Endothelial cell of umbilical vein (primary cell): ENCODE data around the gene ARPC5L. TPM values are rescaled to one million over a fixed set of nuclear protein-coding genes. Genes with fewer than 3 reads are reported as not detected.

Source experiments
- BruUV-seq: library from RNA; stranded (reverse); fragments of 400-500 nt; replicated peaks from 2 replicates; lab custom pipeline; 2021; lab: Mats Ljungman, UMichigan
- CTCF ChIA-PET: fragments of 300-600, 350-600 bp; sonication (Branson Sonifier 250); formaldehyde crosslinking; loops from one replicate; lab custom pipeline; 2021; ENCODE audit warnings: antibody characterized with exemption, inconsistent platforms; lab: Charles Lee
- POLR2A ChIA-PET: fragments of 300-600, 350-600 bp; sonication (Branson Sonifier 250); formaldehyde crosslinking; loops from one replicate; lab custom pipeline; 2021; ENCODE audit warnings: antibody characterized with exemption, inconsistent platforms; lab: Charles Lee
- DNase-seq: peaks from one replicate; pipeline ENCODE4 v3.0.0-alpha.2; 2011; ENCODE audit warnings: low read depth, low spot score
- FAIRE-seq: peaks from 2 replicates; lab custom pipeline; 2011; peaks lifted over from hg19 to GRCh38; lab: Jason Lieb, UNC
- H2AFZ ChIP-seq: 2 replicates; pipeline ENCODE4 v1.6.0; 2012; ENCODE audit warnings: low read depth, low read length, control low read depth, inconsistent platforms
- H3K27ac ChIP-seq: 2 replicates; pipeline ENCODE4 v1.5.1; 2011; ENCODE audit warnings: low read depth, mild to moderate bottlenecking, control low read depth, low read length, moderate library complexity; ENCODE audit not compliant: insufficient read depth
- H3K27me3 ChIP-seq, 2 experiments: 2 replicates each; pipeline versions ENCODE4 v1.6.0 to v1.6.1; 2011; ENCODE audit warnings: low read length in 2 of 2, mixed read lengths in 1 of 2; ENCODE audit not compliant: control insufficient read depth in 2 of 2, insufficient read depth in 2 of 2
- H3K36me3 ChIP-seq, 2 experiments: 2 replicates in 1 of 2; 3 replicates in 1 of 2; pipeline ENCODE4 v1.5.1; 2011; ENCODE audit warnings: low read length in 2 of 2, mild to moderate bottlenecking in 1 of 2, moderate library complexity in 1 of 2; ENCODE audit not compliant: control insufficient read depth in 2 of 2, insufficient read depth in 2 of 2; ENCODE audit errors: extremely low read depth in 1 of 2
- H3K4me1 ChIP-seq: 3 replicates; pipeline ENCODE4 v1.5.1; 2011; ENCODE audit warnings: mild to moderate bottlenecking, low read length; ENCODE audit not compliant: control insufficient read depth, insufficient read depth; ENCODE audit errors: extremely low read depth
- H3K4me2 ChIP-seq: 2 replicates; pipeline ENCODE4 v1.6.1; 2011; ENCODE audit warnings: low read length, control low read depth, mixed read lengths; ENCODE audit not compliant: insufficient read depth
- H3K4me3 ChIP-seq, 3 experiments: fragments of 200-600 bp in 1 of 3; sonication (generic), shearing (Covaris generic) in 1 of 3; replicated peaks in 1 of 3; 2 replicates each; pipeline ENCODE4 v1.5.1; 2011 to 2016; ENCODE audit warnings: control low read depth in 3 of 3, low read length in 3 of 3, mild to moderate bottlenecking in 2 of 3, inconsistent platforms in 1 of 3, low read depth in 1 of 3, moderate library complexity in 1 of 3; ENCODE audit not compliant: insufficient read depth in 1 of 3
- H3K79me2 ChIP-seq: 2 replicates; pipeline ENCODE4 v1.6.0; 2012; ENCODE audit warnings: low read length, inconsistent platforms; ENCODE audit not compliant: control insufficient read depth, insufficient read depth
- H3K9ac ChIP-seq: replicated peaks from 2 replicates; pipeline ENCODE3; 2011; ENCODE audit warnings: low read length, control low read depth; ENCODE audit not compliant: insufficient read depth; ENCODE audit errors: extremely low read depth
- H3K9me1 ChIP-seq: replicated peaks from 3 replicates; pipeline ENCODE4 v1.6.0; 2011; ENCODE audit warnings: mild to moderate bottlenecking, low read length; ENCODE audit not compliant: control insufficient read depth, insufficient read depth; ENCODE audit errors: extremely low read depth
- H3K9me3 ChIP-seq: replicated peaks from 2 replicates; pipeline ENCODE4 v1.5.1; 2012; ENCODE audit warnings: low read length, inconsistent platforms; ENCODE audit not compliant: control insufficient read depth, insufficient read depth
- H4K20me1 ChIP-seq: replicated peaks from 2 replicates; pipeline ENCODE3; 2011; ENCODE audit warnings: mild to moderate bottlenecking, low read length; ENCODE audit not compliant: control insufficient read depth, insufficient read depth; ENCODE audit errors: extremely low read depth
- CTCF ChIP-seq, 2 donors: IDR thresholded peaks; 1 replicate in 1 of 2; 2 replicates in 1 of 2; pipeline ENCODE4 v1.5.1; 2011; ENCODE audit warnings: low read length in 2 of 2, mild to moderate bottlenecking in 2 of 2, moderate library complexity in 2 of 2, control low read depth in 1 of 2, inconsistent platforms in 1 of 2, low read depth in 1 of 2; ENCODE audit not compliant: insufficient read depth in 1 of 2; ENCODE audit errors: extremely low read depth in 1 of 2
- EZH2 ChIP-seq: IDR thresholded peaks from 2 replicates; pipeline ENCODE4 v1.6.1; 2012; ENCODE audit warnings: borderline replicate concordance, low read depth, mild to moderate bottlenecking, moderate library complexity, low read length, inconsistent platforms; ENCODE audit not compliant: severe bottlenecking
- FOS ChIP-seq: IDR thresholded peaks from 2 replicates; pipeline ENCODE4 v1.6.1; 2011; ENCODE audit warnings: mild to moderate bottlenecking, low read length, moderate library complexity, borderline replicate concordance; ENCODE audit not compliant: insufficient read depth
- GATA2 ChIP-seq: IDR thresholded peaks from 2 replicates; pipeline ENCODE4 v1.7.0; 2011; ENCODE audit warnings: low read depth, mild to moderate bottlenecking, moderate library complexity, mixed read lengths, low read length; ENCODE audit not compliant: insufficient read length, insufficient read depth
- JUN ChIP-seq: IDR thresholded peaks from 2 replicates; pipeline ENCODE4 v1.6.1; 2011; ENCODE audit warnings: borderline replicate concordance, low read depth; ENCODE audit not compliant: insufficient read length, insufficient read depth
- MAX ChIP-seq: IDR thresholded peaks from 2 replicates; pipeline ENCODE4 v1.6.1; 2011; ENCODE audit not compliant: insufficient read depth, insufficient read length
- MYC ChIP-seq: IDR thresholded peaks from one replicate; pipeline ENCODE4 v1.6.1; 2011; ENCODE audit warnings: mild to moderate bottlenecking, low read depth, low read length
- POLR2A ChIP-seq: IDR thresholded peaks from 2 replicates; pipeline ENCODE4 v1.6.1; 2012; ENCODE audit warnings: low read depth, mild to moderate bottlenecking, control low read depth, low read length
- POLR2AphosphoS5 ChIP-seq: IDR thresholded peaks from 2 replicates; pipeline ENCODE4 v1.6.1; 2012; ENCODE audit warnings: low read depth, mild to moderate bottlenecking, control low read depth, low read length, moderate library complexity; ENCODE audit not compliant: insufficient read depth
- dilution Hi-C: fragments of 300-500 bp; cut with MboI; formaldehyde crosslinking; loops from one replicate; pipeline ENCODE4 v1.15.0; 2019; ENCODE audit warnings: low sequenced_read_pairs; ENCODE audit not compliant: extremely low pct_ligation_motif_present
- intact Hi-C: fragments of 100-400 bp; cut with micrococcal nuclease; formaldehyde crosslinking; loops from one replicate; pipeline ENCODE4 v1.10.0; 2022
- polyA plus RNA-seq, 4 experiments: library from polyadenylated mRNA; depleted of rRNA in 3 of 4; stranded (reverse) in 3 of 4; unstranded in 1 of 4; fragments of >200 nt; gene quantifications; 2 replicates each; pipeline versions ENCODE4 v1.2.1 to v1.2.3, GENCODE V29; 2011 to 2012; ENCODE audit warnings: missing spikeins in 1 of 4
- total RNA-seq: library from RNA; stranded (reverse); gene quantifications from 2 replicates; pipeline ENCODE4 v1.2.3, GENCODE V29; 2021

ARPC5L gene
- total and polyA plus RNA-seq, 2 donors (not counting 3 experiments of a cell fraction or from before 2014, with no cell fraction given) = 60.7 to 68.1 TPM

- ChIA-PET CTCF (interaction anchor here (1.5 to 11.5 kb wide), 2 partner anchors 19 to 59 kb away, joined by 8 to 173 read pairs; partner anchors contain the start of genes NR6A1, OLFML2A and WDR38), POLR2A (no interaction called here)
- Histone ChIP-seq H3K4me2 (no peak overlapping the region), H3K36me3 (no peaks in the 10 kb centered on the region), H3K9ac (no peak overlapping the region), H3K27me3 (peaks cover 0 to 3% of the 10 kb centered on the region in 2 experiments), H4K20me1 (no peaks in the 10 kb centered on the region), H2AFZ (no peak overlapping the region), H3K9me3 (no peaks in the 10 kb centered on the region), H3K27ac (no peak overlapping the region), H3K4me3 (no peak overlapping the region), H3K4me1 (peaks cover 10% of the 10 kb centered on the region), H3K79me2 (no peaks in the 10 kb centered on the region), H3K9me1 (no peaks in the 10 kb centered on the region)
- TF ChIP-seq FOS (no peak), EZH2 (no peak), JUN (no peak), GATA2 (no peak), POLR2AphosphoS5 (no peak), CTCF (IDR thresholded peaks at IDR 0.05; ENCODE audit: extremely low read depth in 1 of 2, insufficient read depth in 1 of 2, low read depth in 1 of 2, low read length in 2 of 2) (no peak), POLR2A (no peak), MAX (no peak), MYC (no peak)
- DNase-seq (no peak), FAIRE-seq (no peak)
- BruUV-seq = no TSS peak
- intact Hi-C loops = loop anchor here (2.0 kb wide), 1 partner anchor 38 kb away; no protein-coding TSS in a partner anchor
- dilution Hi-C loops = no loop called here
Observed at GRCh38 chr9:124834591-124834990, 27.3 kb upstream of the ARPC5L start.
